Activated CD8-positive, alpha-beta memory T cell treated with anti-CD3 and anti-CD28 coated beads for 36 hours (primary cell): ENCODE data around the gene SRPX2. TPM values are rescaled to one million over a fixed set of nuclear protein-coding genes. Genes with fewer than 3 reads are reported as not detected.
"Not testable (repeated sequence)": the region's sequence is repeated elsewhere in the genome, so short reads cannot be mapped to it uniquely, and the experiment has no call there.

Experiments
- CTCF ChIA-PET: fragments of 350-600 bp; sonication (Branson Sonifier 250); formaldehyde crosslinking; loops from one replicate; lab custom pipeline; 2021; ENCODE audit warnings: antibody characterized with exemption; lab: Charles Lee
- POLR2A ChIA-PET: fragments of 350-600 bp; sonication (Branson Sonifier 250); formaldehyde crosslinking; loops from one replicate; lab custom pipeline; 2021; ENCODE audit warnings: antibody characterized with exemption; lab: Charles Lee
- total RNA-seq, 2 experiments: library from RNA; stranded (reverse); gene quantifications; one replicate each; pipeline ENCODE4 v1.2.3, GENCODE V29; 2021

The SRPX2 gene
- total RNA-seq, 2 experiments from 2014 or later, result not detected

GRCh38 chrX:100685997-100686305 lies 42.0 kb downstream of the SRPX2 start:
- ChIA-PET POLR2A (no interaction called here), CTCF (interaction anchor here (1.0 to 4.4 kb wide), 2 partner anchors 11 to 83 kb away, joined by 4 to 28 read pairs; no protein-coding TSS in a partner anchor)

- ChIA-PET CTCF (interaction anchor here (1.2 to 4.4 kb wide), 3 partner anchors 16 to 82 kb away, joined by 3 to 28 read pairs (median 3); no protein-coding TSS in a partner anchor), POLR2A (no interaction called here)
These were observed 43.1 kb downstream of the SRPX2 start for GRCh38 chrX:100687128-100687527.

- ChIA-PET POLR2A (no interaction called here), CTCF (interaction anchor here (1.2 to 4.4 kb wide), 3 partner anchors 17 to 81 kb away, joined by 3 to 28 read pairs (median 3); no protein-coding TSS in a partner anchor)
These were observed 43.5 kb downstream of the SRPX2 start for GRCh38 chrX:100687546-100687945.

GRCh38 chrX:100695302-100695701 lies 51.3 kb downstream of the SRPX2 start:
- ChIA-PET CTCF (no interaction called here), POLR2A (no interaction called here)

- ChIA-PET CTCF (no interaction called here), POLR2A (no interaction called here)
These were observed 52.0 kb downstream of the SRPX2 start for GRCh38 chrX:100695991-100696390.

GRCh38 chrX:100696699-100697351 lies 52.8 kb downstream of the SRPX2 start:
- CTCF ChIA-PET, result no interaction called here
- POLR2A ChIA-PET, result no interaction called here

GRCh38 chrX:100698551-100698950 lies 54.6 kb downstream of the SRPX2 start:
- CTCF ChIA-PET, result no interaction called here
- POLR2A ChIA-PET, result no interaction called here

- CTCF ChIA-PET, result no interaction called here
These were observed 56.8 kb downstream of the SRPX2 start for GRCh38 chrX:100700809-100701208.

GRCh38 chrX:100704581-100705203 lies 60.7 kb downstream of the SRPX2 start:
- CTCF ChIA-PET, result no interaction called here
- POLR2A ChIA-PET, result no interaction called here

More at GRCh38 chrX:100700809-100701208, 56.8 kb downstream of the SRPX2 start:
- POLR2A ChIA-PET, result no interaction called here

- ChIA-PET CTCF (no interaction called here), POLR2A (no interaction called here)
These were observed 66.8 kb downstream of the SRPX2 start for GRCh38 chrX:100710816-100711215.

- CTCF ChIA-PET, result no interaction called here
- POLR2A ChIA-PET, result no interaction called here
These were observed 73.4 kb downstream of the SRPX2 start for GRCh38 chrX:100717363-100717762.

GRCh38 chrX:100719139-100719538 lies 75.1 kb downstream of the SRPX2 start:
- CTCF ChIA-PET, result no interaction called here
- POLR2A ChIA-PET, result no interaction called here

GRCh38 chrX:100720301-100720700 lies 76.3 kb downstream of the SRPX2 start:
- POLR2A ChIA-PET, result no interaction called here
- CTCF ChIA-PET, result no interaction called here

- ChIA-PET CTCF (no interaction called here), POLR2A (no interaction called here)
These were observed 77.3 kb downstream of the SRPX2 start for GRCh38 chrX:100721328-100721727.

GRCh38 chrX:100724006-100724405 lies 80.0 kb downstream of the SRPX2 start:
- POLR2A ChIA-PET, CTCF ChIA-PET: not testable (repeated sequence)

Other genes starting within 250 kb of the SRPX2 start
- not detected for gene PCDH19, start 233.9 kb upstream of the SRPX2 start, total RNA-seq
- gene TNMD, start 59.3 kb upstream of the SRPX2 start, total RNA-seq, result not detected
- under 1 TPM; 0.19 to 0.36 TPM for gene TSPAN6, start 7.4 kb upstream of the SRPX2 start, total RNA-seq
- gene SYTL4, start 87.9 kb downstream of the SRPX2 start, total RNA-seq, result not detected
- gene CSTF2, start 176.2 kb downstream of the SRPX2 start, total RNA-seq, result 10 to 100 TPM; 53.9 to 60.2 TPM
- not detected for gene NOX1, start 230.2 kb downstream of the SRPX2 start, total RNA-seq